D341Med (cell line): Measurements from ENCODE around the gene PSMF1.

Experiments
- DNase-seq: peaks from one replicate; pipeline ENCODE4 v3.0.0; 2012; ENCODE audit warnings: low spot score

Gene PSMF1

DNA sequence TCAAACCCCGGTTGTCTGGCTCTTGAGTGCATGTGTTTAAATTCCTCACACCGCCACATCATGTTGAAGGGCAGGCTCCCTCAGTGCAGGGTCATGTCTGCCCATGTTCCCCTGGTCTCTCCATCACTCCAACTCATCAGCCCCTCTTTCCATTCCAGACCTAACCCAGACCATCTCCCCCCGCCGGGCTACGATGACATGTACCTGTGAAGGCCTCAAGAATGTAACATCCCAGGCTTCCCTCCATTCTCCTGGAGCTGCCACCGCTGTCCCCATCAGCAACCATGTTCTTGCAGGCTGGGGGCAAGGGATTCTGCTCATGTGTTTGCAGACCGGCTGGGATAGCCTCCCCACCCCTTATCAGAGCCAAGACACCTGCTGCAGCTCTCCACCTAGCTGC lies 46.5 kb downstream of the PSMF1 start:
- no peak for DNase-seq

GRCh38 chr20:1165521-1165920 lies 47.1 kb downstream of the PSMF1 start:
- DNase-seq: no peak

DNA sequence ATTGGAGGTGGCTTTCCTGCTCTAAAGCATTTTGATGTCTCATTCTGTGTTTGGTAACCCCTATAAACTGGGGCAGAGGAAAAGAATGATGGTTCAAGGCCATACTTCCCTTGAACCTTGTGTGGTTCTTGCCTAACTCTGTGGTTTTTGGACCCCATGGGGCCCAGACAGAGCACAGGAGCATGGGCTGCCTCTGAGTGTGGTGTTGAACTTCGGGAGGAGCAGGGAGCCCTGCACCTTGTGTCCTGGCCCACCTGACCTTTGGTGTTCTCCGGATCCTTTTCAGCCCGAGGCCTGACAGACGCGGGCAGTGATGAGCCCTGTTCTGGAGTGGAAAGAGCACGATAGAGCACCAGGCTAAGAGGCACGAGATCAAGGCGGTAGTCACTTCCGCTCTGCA lies 47.5 kb downstream of the PSMF1 start:
- no peak for DNase-seq

GRCh38 chr20:1166948-1167720 lies 48.7 kb downstream of the PSMF1 start:
- no peak for DNase-seq

- no peak for DNase-seq
Measured at GRCh38 chr20:1169224-1169623, 50.8 kb downstream of the PSMF1 start.

- DNase-seq: no peak
Measured at GRCh38 chr20:1171461-1172093, 53.2 kb downstream of the PSMF1 start.

GRCh38 chr20:1173698-1174097 lies 55.3 kb downstream of the PSMF1 start:
- DNase-seq: no peak

- DNase-seq: no peak
Measured at GRCh38 chr20:1174787-1175186, 56.4 kb downstream of the PSMF1 start.

- DNase-seq: no peak
Measured at GRCh38 chr20:1177680-1178079, 59.3 kb downstream of the PSMF1 start.

- no peak for DNase-seq
Measured at GRCh38 chr20:1178103-1178502, 59.7 kb downstream of the PSMF1 start.

DNA sequence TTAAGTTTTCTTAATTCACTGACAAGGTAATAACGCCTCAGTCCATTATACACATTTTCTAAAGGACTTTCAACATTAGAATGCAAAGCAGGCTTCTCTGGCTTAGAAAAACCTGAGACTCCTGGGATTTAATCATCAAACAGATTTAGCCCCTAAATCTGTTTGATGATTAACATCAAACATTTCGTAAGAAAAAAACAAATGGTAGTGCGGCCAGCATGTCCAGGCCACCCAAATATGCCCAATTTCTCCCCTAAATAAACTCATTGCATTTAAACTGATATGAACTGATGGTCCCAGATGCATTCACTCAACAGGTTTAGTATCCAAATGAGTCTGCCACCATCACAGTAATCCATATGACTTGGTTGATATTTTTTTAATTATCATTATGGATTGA lies 60.2 kb downstream of the PSMF1 start:
- no peak for DNase-seq

- no peak for DNase-seq
Measured at GRCh38 chr20:1180949-1181348, 62.5 kb downstream of the PSMF1 start.

DNA sequence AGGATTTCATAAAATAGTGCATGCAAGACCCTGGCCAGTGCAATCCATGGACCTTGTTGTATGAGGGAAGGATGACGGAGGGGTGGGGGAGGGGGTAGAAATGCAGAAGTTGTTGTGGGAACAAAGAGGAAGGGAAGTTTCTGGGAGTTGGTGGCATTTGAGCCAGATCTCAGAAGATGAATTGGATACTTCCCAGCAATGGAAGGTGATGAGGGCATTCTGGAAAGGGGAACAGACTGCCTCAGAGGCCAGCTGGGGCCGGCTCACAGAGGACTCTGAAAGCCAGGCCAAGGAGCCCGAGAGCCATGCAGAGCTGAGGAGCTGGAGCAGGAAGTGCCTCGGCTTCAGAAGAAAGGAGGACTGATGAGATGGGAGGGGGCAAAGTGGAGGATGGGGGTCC lies 63.7 kb downstream of the PSMF1 start:
- no peak for DNase-seq

DNA sequence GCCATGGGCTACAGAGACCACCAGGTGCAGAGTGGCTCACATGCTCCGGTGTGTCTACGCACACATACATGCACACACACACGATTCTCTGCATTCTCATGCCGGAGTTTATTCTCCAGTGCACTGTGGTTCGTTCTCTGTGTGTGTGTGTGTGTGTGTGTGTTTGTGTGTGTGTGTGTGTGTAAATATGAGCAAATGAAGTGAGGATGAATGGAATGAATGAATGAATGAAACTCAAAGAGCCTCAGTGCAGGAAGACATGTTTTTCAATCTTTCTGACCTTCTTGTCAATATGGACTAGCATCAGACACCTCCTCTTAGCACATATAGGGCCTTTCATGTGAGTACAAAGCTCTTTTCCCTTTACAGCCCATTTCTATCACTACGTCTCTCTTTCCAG lies 64.8 kb downstream of the PSMF1 start:
- no peak for DNase-seq

DNA sequence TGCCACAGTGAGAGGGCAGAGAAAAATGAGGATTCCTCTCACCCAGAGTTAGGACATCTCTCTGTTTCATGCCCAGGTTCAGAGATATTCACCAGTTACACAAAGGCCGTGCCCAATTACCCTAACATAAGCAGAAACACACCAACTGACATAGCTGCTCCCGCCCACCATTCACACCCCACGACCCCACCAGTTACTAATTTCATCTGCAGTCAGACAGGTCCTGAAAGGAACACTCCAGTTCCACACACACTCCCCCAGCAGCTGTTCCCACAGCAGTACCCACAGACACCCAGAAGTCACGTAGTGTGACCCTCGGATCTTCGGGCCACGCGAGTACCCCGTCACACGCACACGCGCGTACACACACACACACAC lies 65.8 kb downstream of the PSMF1 start:
- DNase-seq: no peak

GRCh38 chr20:1184638-1185315 lies 66.4 kb downstream of the PSMF1 start, which contains the start of gene TMEM74B:
TMEM74B (minus strand) TSS chr20:1184981; CDS start chr20:1183801, 1,180 bp downstream.
- DNase-seq: peak; percentile 53

DNA sequence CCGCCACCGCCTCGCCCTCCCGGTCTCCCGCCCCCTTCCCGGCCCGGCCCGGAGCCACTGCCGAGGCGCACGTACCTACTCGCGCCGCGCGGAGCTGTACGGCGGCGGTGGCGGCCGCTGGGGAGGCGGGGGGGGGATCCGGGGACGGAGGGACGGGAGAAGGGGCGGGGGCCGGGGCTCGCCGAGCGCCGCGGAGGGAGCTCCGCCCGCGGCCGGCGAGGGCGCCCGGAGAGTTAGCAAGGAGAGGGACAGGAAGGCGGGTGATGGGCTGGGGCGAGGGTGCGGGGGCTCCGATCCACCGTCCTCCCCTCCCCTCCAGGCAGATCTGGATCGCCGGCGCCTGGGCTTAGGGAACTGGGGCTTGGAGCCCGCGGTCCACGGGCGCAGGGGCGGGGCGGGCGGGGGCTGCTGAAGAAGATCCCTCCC lies 66.9 kb downstream of the PSMF1 start:
- DNase-seq: peak; percentile 74

- DNase-seq: peak; percentile 87
Measured at GRCh38 chr20:1185790-1186334, 67.5 kb downstream of the PSMF1 start.

DNA sequence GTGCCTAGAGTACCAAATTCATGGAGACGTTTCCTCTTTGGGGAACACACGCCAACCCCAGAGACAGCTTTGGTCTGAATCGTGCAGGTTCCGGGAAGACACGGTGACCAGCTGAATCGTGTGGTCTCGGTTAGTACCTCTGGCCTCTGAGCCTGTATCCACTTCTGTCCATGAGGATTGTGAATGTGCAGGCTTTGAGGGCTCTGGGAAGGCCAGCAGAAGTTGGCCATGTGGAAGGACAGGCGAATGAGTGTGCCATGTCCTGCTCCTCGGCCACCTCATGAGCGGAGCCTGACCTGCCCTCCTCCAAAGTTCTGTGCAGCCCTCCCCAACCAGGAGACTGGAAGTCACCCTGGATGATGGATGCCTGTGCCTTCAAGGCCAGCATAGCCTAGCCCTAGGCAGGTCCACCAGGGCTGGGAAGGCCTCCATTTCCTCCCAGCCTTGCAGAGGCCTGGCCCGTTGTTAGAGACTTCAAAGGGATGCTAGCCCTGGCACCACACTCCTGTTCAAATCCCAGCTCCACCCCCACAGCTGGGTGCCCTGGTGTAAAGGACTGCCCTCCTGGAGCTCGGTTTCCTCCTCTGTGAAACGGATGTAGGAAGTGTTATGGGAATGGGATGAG lies 68.1 kb downstream of the PSMF1 start:
- no peak for DNase-seq

DNA sequence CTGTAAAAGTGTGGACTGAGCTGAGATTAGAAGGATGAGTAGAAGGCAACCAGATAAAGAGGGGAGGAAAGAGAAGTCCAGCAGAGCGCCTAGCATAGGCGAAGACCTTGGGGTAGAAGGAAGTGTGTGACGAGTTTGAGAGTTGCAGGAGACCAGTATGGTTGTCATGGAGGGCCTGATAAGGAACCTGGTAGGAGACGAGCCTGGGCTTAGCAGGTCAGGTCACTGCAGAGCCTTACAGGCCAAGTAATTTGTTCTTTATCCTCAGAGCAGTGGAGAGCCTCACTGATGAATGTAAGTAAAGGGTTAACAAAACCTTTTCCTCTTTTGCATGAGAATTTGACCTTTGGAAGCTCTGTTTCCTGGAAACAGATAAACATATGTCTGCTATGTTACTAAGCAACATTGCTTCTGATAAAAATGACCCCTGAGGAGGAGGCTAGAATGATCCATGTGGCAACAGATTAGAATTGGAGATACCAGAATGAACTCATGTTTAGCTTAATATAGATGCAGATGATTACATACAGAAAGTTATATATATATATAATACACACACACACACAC lies 69.3 kb downstream of the PSMF1 start:
- DNase-seq: no peak

DNA sequence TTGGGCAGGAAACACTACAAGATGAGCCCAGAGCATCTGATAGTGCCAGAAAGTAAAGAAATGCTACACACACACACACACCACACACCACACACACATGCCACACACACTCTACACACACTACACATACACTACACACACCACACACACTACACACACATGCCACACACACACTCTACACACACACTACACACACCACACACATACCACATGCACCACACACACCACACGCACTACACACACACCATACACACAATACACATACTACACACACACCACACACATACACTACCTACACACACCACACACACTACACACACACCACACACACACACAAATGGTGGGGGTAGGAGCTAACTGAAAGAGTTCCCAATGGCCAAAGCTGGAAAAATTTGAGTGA lies 69.9 kb downstream of the PSMF1 start:
- no peak for DNase-seq

GRCh38 chr20:1189827-1190226 lies 71.4 kb downstream of the PSMF1 start:
- no peak for DNase-seq
